ENCODE data around the gene MC4R.

Gene MC4R

DNA sequence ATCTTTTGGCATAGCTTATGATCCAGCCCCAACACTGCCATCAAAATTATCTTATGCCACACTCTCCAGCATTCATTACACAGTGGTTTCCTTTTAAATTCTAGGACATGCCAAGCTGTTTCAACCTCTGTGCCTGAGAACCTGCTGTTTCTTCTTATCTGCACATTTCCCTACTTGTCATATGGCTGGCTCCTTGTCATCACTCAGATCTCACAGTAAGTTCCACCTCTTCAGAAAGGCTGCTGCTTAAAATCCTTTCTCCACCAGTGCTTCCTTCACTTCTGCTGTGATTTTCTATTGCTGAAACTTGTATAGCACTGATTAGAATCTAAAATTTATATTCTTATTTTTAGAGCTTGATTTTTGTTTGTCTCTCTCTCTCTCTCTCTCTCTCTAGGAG, 43.4 kb downstream of the MC4R start:
- DNase-seq (ENCODE audit: low read depth in 1 of 2, low spot score in 1 of 2) = no peak

- DNase-seq (ENCODE audit: low read depth in 1 of 2, low spot score in 1 of 2) = no peak
Measured at GRCh38 chr18:60327880-60328279, 44.7 kb downstream of the MC4R start.

DNA sequence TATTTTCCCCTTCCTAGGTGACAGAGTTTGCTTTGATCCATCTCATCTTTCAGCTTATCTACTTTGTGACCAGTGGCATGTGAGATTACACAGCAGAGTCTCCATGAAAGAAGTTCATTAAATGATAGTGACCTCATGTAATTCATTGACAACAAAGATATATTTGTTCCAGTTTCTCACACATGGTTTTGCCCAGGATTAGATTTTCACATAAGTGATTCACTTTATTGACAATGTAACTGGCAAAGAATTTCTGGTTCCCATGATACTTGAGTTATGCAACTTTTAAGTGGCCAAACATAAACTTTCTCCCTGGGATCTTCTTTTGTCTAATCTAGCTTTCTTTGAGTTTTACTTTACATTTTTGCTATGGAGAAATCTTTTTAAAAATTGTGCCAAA, 50.0 kb downstream of the MC4R start:
- DNase-seq (ENCODE audit: low read depth in 1 of 2, low spot score in 1 of 2) = no peak

Data from activated CD4-positive, alpha-beta T cell treated with anti-CD3 and anti-CD28 coated beads, Interleukin-2, amount 50 U/mL, for 24 hours (primary cell).